Measurements from ENCODE around the gene PRUNE2. TPM values are rescaled to one million over a fixed set of nuclear protein-coding genes. Genes with fewer than 3 reads are reported as not detected.

PRUNE2 gene
- total and polyA plus RNA-seq, 2 of the 8 experiments (the other 6 are each of a cell fraction or from before 2014, with no cell fraction given) = 5.5 to 13.3 TPM

GRCh38 chr9:76605321-76605900, 300.5 kb downstream of the PRUNE2 start (continued):
- no peak for TF ChIP-seq CEBPB (IDR thresholded peaks at IDR 0.05; ENCODE audit: low read depth, low read length)
- TF ChIP-seq ATF2 (IDR thresholded peaks at IDR 0.05; ENCODE audit: low read length) = no peak

All from H1 (cell line).